ENCODE data around the gene BACH2. TPM values are rescaled to one million over a fixed set of nuclear protein-coding genes. Genes with fewer than 3 reads are reported as not detected.

The BACH2 gene
- total and polyA plus RNA-seq, 2 of the 8 experiments (the other 6 are each of a cell fraction or from before 2014, with no cell fraction given): 1.9 to 5.9 TPM

DNA sequence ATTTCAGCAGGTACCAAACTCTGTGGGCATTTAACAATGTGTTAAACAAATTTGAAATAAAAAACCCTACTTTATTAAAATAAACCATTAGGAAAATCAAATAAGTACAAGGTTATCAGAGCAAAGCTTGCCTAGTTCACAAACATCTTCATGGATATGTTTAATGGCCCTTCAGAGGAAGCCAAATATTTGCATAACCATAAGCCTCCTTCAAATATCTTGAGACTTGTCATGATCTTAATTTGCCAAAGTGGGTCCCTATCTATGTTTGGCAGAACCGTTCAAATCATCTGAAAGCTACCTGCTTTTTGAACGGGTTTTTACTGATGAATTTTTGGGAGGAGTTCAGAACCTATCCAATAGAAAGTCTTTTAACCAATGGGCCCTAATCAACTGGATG, 176.3 kb downstream of the BACH2 start (continued):
- TF ChIP-seq CREB1 (IDR thresholded peaks at IDR 0.05) (no peak), SRF (IDR thresholded peaks at IDR 0.05; ENCODE audit: low read depth, low read length) (no peak), ZNF274 (IDR thresholded peaks at IDR 0.05; ENCODE audit: borderline replicate concordance, extremely low read depth, low read length) (no peak), YY1 (IDR thresholded peaks at IDR 0.05; ENCODE audit: low read depth, low read length) (no peak), EZH2 (IDR thresholded peaks at IDR 0.05; ENCODE audit: low read depth, low read length, severe bottlenecking) (no peak), EP300 (IDR thresholded peaks at IDR 0.05; ENCODE audit: borderline replicate concordance in 1 of 2, low read depth in 2 of 2, low read length in 2 of 2) (no peak), CEBPB (IDR thresholded peaks at IDR 0.05; ENCODE audit: low read depth, low read length) (no peak)
- TF ChIP-seq, protein P1, sequence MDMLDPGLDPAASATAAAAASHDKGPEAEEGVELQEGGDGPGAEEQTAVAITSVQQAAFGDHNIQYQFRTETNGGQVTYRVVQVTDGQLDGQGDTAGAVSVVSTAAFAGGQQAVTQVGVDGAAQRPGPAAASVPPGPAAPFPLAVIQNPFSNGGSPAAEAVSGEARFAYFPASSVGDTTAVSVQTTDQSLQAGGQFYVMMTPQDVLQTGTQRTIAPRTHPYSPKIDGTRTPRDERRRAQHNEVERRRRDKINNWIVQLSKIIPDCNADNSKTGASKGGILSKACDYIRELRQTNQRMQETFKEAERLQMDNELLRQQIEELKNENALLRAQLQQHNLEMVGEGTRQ (IDR thresholded peaks at IDR 0.05; ENCODE audit: low read length): no peak
